Activated B cell treated with CpG ODN at 0.5 μM for 24 hours (primary cell): ENCODE measurements around the gene KAZN. TPM values are rescaled to one million over a fixed set of nuclear protein-coding genes. Genes with fewer than 3 reads are reported as not detected.

Source experiments
- ATAC-seq: fragments of 200-7000 bp; cut with Tn5 transposase; one replicate; pipeline ENCODE4 v1.10.0; 2021; ENCODE audit warnings: low read depth, mild to moderate bottlenecking, moderate library complexity
- CTCF ChIA-PET: fragments of 350-600 bp; sonication (Branson Sonifier 250); formaldehyde crosslinking; loops from one replicate; lab custom pipeline; 2021; ENCODE audit warnings: antibody characterized with exemption; lab: Charles Lee
- POLR2A ChIA-PET: fragments of 350-600 bp; sonication (Branson Sonifier 250); formaldehyde crosslinking; loops from one replicate; lab custom pipeline; 2021; ENCODE audit warnings: antibody characterized with exemption; lab: Charles Lee
- DNase-seq: peaks from one replicate; pipeline ENCODE4 v3.0.0; 2022
- H3K27ac Mint-ChIP-seq: one replicate; pipeline ENCODE4 v1.8.0; 2020; ENCODE audit warnings: mixed read lengths
- H3K27me3 Mint-ChIP-seq: one replicate; pipeline ENCODE4 v1.8.0; 2021; ENCODE audit warnings: mixed read lengths
- H3K36me3 Mint-ChIP-seq: one replicate; pipeline ENCODE4 v1.8.0; 2021; ENCODE audit warnings: low read depth, mixed read lengths
- H3K4me1 Mint-ChIP-seq: one replicate; pipeline ENCODE4 v1.8.0; 2021; ENCODE audit warnings: mixed read lengths
- H3K4me3 Mint-ChIP-seq: one replicate; pipeline ENCODE4 v1.8.0; 2020; ENCODE audit warnings: mild to moderate bottlenecking, mixed read lengths
- H3K9me3 Mint-ChIP-seq: one replicate; pipeline ENCODE4 v1.8.0; 2020; ENCODE audit warnings: mixed read lengths
- intact Hi-C: fragments of 100-400 bp; cut with micrococcal nuclease; formaldehyde crosslinking; loops from one replicate; pipeline ENCODE4 v1.15.1; 2024
- total RNA-seq: library from RNA; stranded (reverse); gene quantifications from 2 replicates; pipeline ENCODE4 v1.2.3, GENCODE V29; 2022
- TF ChIP-seq, protein P1 (sequence below): fragments of 200-600 bp; IDR thresholded peaks from one replicate; pipeline ENCODE4 v1.8.0; 2022; ENCODE audit warnings: antibody characterized with exemption, mild to moderate bottlenecking

The KAZN gene
- total RNA-seq, 1 donor from 2014 or later: 0.73 TPM

DNA sequence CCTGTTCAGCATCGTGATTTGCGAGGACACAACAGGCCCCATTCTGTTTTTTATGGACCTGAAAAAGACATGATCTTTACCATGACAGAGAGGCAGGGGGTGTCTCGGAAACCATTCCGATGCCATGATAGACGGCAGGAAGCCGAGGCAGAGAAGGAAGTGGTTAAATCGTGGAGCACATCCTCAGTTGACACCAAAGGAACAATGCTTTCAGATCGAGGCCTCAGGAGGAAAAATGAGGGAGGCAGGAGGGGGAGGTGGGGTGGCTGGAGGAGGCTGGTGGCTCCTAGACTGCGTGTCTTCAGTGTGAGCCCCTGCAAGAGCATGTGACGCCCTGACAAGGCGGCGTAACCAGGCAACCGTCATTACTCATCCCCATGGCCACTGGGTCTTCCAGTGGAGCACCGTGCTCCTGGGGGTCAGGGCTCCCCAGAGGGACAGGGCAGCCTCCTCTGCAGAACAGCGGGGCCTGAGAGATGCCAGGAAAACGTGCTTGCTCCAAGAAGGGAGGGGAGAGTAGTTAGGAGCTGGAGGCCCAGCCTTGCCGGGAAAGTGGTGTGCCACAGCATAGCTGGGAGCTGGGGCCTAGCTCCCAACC lies 382.2 kb downstream of the KAZN start:
- no peaks in the 10 kb centered on the region for H3K36me3 Mint-ChIP-seq
- H3K9me3 Mint-ChIP-seq: no peaks in the 10 kb centered on the region
- TF ChIP-seq, protein P1, sequence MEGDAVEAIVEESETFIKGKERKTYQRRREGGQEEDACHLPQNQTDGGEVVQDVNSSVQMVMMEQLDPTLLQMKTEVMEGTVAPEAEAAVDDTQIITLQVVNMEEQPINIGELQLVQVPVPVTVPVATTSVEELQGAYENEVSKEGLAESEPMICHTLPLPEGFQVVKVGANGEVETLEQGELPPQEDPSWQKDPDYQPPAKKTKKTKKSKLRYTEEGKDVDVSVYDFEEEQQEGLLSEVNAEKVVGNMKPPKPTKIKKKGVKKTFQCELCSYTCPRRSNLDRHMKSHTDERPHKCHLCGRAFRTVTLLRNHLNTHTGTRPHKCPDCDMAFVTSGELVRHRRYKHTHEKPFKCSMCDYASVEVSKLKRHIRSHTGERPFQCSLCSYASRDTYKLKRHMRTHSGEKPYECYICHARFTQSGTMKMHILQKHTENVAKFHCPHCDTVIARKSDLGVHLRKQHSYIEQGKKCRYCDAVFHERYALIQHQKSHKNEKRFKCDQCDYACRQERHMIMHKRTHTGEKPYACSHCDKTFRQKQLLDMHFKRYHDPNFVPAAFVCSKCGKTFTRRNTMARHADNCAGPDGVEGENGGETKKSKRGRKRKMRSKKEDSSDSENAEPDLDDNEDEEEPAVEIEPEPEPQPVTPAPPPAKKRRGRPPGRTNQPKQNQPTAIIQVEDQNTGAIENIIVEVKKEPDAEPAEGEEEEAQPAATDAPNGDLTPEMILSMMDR: no peak
- DNase-seq (no peak), ATAC-seq (no peak)
- no peaks in the 10 kb centered on the region for H3K27me3 Mint-ChIP-seq
- H3K27ac Mint-ChIP-seq: no peak overlapping the region
- H3K4me1 Mint-ChIP-seq: no peaks in the 10 kb centered on the region
- ChIA-PET POLR2A (no interaction called here), CTCF (no interaction called here)
- intact Hi-C loops: no loop called here
- no peak overlapping the region for H3K4me3 Mint-ChIP-seq

DNA sequence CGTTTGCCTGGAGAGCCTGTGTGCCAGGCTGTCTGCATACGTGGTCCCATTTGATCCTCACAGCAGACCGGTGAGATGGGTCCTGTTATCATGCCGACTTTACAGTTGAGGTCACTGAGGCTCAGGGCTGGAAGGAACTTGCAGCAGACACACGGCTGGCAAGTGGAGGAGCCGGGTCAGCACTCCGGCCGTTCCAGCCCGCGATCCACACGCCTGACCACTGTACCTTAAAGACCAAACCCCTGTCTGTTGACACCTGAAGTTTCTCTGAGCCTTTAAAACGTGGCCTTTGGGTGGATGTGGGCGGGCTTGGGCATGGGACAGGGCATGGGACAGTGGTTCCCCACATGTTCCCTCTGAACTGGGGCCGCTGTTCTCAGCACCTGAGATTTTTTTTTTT lies 383.5 kb downstream of the KAZN start:
- DNase-seq: no peak
- H3K27me3 Mint-ChIP-seq: no peaks in the 10 kb centered on the region
- intact Hi-C loops: no loop called here
- H3K4me1 Mint-ChIP-seq: no peaks in the 10 kb centered on the region
- no peak overlapping the region for H3K27ac Mint-ChIP-seq
- H3K9me3 Mint-ChIP-seq: no peaks in the 10 kb centered on the region
- ChIA-PET POLR2A (no interaction called here), CTCF (no interaction called here)
- no peaks in the 10 kb centered on the region for H3K36me3 Mint-ChIP-seq
- no peak for ATAC-seq
- TF ChIP-seq, protein P1: no peak
- no peak overlapping the region for H3K4me3 Mint-ChIP-seq

DNA sequence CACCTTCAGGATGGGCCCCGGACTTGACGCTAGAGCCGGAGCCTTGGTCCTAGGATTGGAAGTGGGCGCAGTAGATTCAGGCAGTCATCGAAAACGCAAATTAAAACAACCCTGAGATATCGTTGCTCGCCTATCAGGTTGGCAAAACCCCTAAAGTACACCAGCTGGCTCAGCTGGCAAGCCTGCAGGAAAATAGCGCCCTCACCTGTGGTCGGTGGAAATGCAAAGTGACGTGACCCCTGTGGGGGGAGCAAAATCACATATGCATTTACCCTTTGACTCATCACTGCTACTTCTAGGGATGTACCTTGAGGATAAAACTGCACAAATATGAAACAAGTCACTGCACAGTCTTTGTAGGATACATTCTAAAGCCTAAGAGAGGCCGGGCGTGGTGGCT lies 384.8 kb downstream of the KAZN start:
- no peaks in the 10 kb centered on the region for H3K9me3 Mint-ChIP-seq
- no peaks in the 10 kb centered on the region for H3K4me1 Mint-ChIP-seq
- H3K4me3 Mint-ChIP-seq: no peak overlapping the region
- DNase-seq: no peak
- TF ChIP-seq, protein P1: no peak
- no peaks in the 10 kb centered on the region for H3K36me3 Mint-ChIP-seq
- ChIA-PET POLR2A (no interaction called here), CTCF (no interaction called here)
- H3K27ac Mint-ChIP-seq: no peak overlapping the region
- no peak for ATAC-seq
- no peaks in the 10 kb centered on the region for H3K27me3 Mint-ChIP-seq
- intact Hi-C loops: no loop called here

DNA sequence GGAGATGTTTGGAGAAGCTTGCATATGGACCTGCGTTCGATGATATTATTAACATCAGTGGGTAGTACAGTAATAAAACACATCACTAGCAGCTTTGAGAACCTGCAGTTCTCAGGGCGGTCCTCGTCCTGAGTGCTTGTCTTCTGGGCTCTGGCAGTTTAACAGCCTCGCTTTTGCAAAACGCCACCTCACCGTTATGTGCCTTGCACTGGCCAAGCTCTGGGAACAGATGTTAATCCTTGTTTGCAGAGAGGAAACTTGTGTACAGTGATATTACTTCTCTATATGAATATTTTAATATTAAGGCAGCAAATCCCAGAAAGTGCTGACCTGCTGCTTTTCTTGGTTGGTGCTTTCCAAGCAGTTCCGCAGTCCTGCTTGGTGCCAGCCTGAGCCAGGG lies 387.7 kb downstream of the KAZN start:
- no peaks in the 10 kb centered on the region for H3K9me3 Mint-ChIP-seq
- no peak overlapping the region for H3K27ac Mint-ChIP-seq
- H3K27me3 Mint-ChIP-seq: no peaks in the 10 kb centered on the region
- ATAC-seq (no peak), DNase-seq (no peak)
- H3K4me3 Mint-ChIP-seq: no peak overlapping the region
- ChIA-PET POLR2A (no interaction called here), CTCF (no interaction called here)
- TF ChIP-seq, protein P1: no peak
- H3K4me1 Mint-ChIP-seq: no peaks in the 10 kb centered on the region
- H3K36me3 Mint-ChIP-seq: no peaks in the 10 kb centered on the region
- intact Hi-C loops: no loop called here

DNA sequence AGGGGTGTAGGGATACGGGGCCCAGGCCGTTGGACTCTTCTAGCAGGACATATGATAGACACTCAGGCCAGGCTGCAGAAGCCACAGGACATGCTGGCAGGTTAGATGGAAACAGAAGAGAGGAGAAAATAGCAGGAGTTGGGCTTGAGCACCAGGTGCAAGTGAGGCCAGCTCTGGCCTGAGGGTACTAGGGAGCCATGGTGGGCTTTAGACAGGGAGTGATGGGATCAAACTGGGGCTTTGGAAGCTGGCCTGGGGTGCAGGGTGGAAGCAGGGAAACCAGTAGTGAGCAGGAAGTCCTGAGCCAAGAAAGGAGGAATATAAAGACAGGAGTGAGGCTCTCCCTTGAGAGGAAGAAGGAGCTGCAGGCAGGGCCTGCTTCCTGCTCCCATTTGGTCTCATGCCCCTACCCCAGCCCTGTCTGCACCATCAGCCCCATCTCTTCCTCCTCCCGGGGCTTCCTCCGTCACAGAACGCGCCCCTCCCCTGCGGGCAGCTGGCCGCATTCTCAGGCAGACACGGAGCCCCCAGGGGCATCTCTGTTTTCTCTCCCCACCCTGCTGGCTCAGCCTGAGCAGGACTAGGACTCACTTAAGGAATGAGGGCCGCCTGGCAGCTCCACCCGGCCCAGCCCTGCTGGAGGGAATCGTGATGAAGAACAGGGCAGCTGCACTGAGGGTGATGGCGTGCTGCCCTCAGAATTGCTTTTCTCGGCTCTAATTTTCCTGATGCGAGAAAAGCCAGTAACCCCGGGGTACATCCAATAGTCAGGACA lies 389.5 kb downstream of the KAZN start:
- POLR2A ChIA-PET: no interaction called here
- no peak for DNase-seq
- intact Hi-C loops: no loop called here
- TF ChIP-seq, protein P1: no peak
- H3K4me1 Mint-ChIP-seq: no peaks in the 10 kb centered on the region
- H3K27me3 Mint-ChIP-seq: no peaks in the 10 kb centered on the region
- no peak overlapping the region for H3K27ac Mint-ChIP-seq
- CTCF ChIA-PET: no interaction called here
- H3K4me3 Mint-ChIP-seq: no peak overlapping the region
- H3K36me3 Mint-ChIP-seq: no peaks in the 10 kb centered on the region
- no peaks in the 10 kb centered on the region for H3K9me3 Mint-ChIP-seq
- ATAC-seq: no peak
